CD4-positive, alpha-beta T cell treated with Interleukin-2 at 100 ng/mL for 4 hours (primary cell): ENCODE results near the gene ITPA.
"Not testable (repeated sequence)": the region's sequence is repeated elsewhere in the genome, so short reads cannot be mapped to it uniquely, and the experiment has no call there.

Experiments
- DNase-seq: peaks from one replicate; pipeline ENCODE4 v3.0.0-alpha.2; 2020; ENCODE audit warnings: low spot score

The ITPA gene

GRCh38 chr20:3173610-3174441, 35.5 kb upstream of the ITPA start:
- peak; percentile 89 for DNase-seq

GRCh38 chr20:3174442-3175261, 34.6 kb upstream of the ITPA start:
- DNase-seq, result no peak

- DNase-seq, result no peak
Measured at GRCh38 chr20:3175270-3175669, 34.0 kb upstream of the ITPA start.

GRCh38 chr20:3177746-3178485, 31.4 kb upstream of the ITPA start:
- DNase-seq, result no peak

- DNase-seq, result no peak
Measured at GRCh38 chr20:3180319-3180718, 29.0 kb upstream of the ITPA start.

GRCh38 chr20:3181270-3181669, 28.0 kb upstream of the ITPA start:
- no peak for DNase-seq

- DNase-seq, result not testable (repeated sequence)
Measured at GRCh38 chr20:3182429-3182828, 26.9 kb upstream of the ITPA start.

- no peak for DNase-seq
Measured at GRCh38 chr20:3183896-3184612, 25.2 kb upstream of the ITPA start.

- not testable (repeated sequence) for DNase-seq
Measured at GRCh38 chr20:3187861-3188260, 21.4 kb upstream of the ITPA start.

GRCh38 chr20:3188823-3189413, 20.4 kb upstream of the ITPA start:
- DNase-seq, result no peak

GRCh38 chr20:3189561-3190131, 19.7 kb upstream of the ITPA start:
- no peak for DNase-seq

- no peak for DNase-seq
Measured at GRCh38 chr20:3190681-3191111, 18.6 kb upstream of the ITPA start.

- no peak for DNase-seq
Measured at GRCh38 chr20:3192226-3193015, 16.9 kb upstream of the ITPA start.

GRCh38 chr20:3193806-3194616, 15.3 kb upstream of the ITPA start:
- no peak for DNase-seq

- DNase-seq, result no peak
Measured at GRCh38 chr20:3194617-3195280, 14.5 kb upstream of the ITPA start.

- no peak for DNase-seq
Measured at GRCh38 chr20:3195590-3196237, 13.6 kb upstream of the ITPA start.

GRCh38 chr20:3199206-3199605, 10.1 kb upstream of the ITPA start:
- no peak for DNase-seq
